MG63 (cell line): Measurements from ENCODE around the gene TNIP1. TPM values are rescaled to one million over a fixed set of nuclear protein-coding genes. Genes with fewer than 3 reads are reported as not detected.

Source experiments
- DNase-seq: peaks from one replicate; pipeline ENCODE4 v3.0.0-alpha.2; 2020
- H3K27me3 ChIP-seq: fragments of 250-450 bp; sonication (Bioruptor Pico); 2 replicates; pipeline ENCODE4 v1.5.1; 2020; ENCODE audit warnings: mild to moderate bottlenecking, moderate library complexity
- H3K36me3 ChIP-seq: fragments of 250-450 bp; sonication (Bioruptor Pico); 2 replicates; pipeline ENCODE4 v1.5.1; 2020; ENCODE audit warnings: mild to moderate bottlenecking, moderate library complexity
- H3K4me3 ChIP-seq: fragments of 250-450 bp; sonication (Bioruptor Pico); 2 replicates; pipeline ENCODE4 v1.5.1; 2020; ENCODE audit warnings: mild to moderate bottlenecking, moderate library complexity
- H3K9me3 ChIP-seq: fragments of 250-450 bp; sonication (Bioruptor Pico); 2 replicates; pipeline ENCODE4 v1.5.1; 2020; ENCODE audit warnings: mild to moderate bottlenecking, moderate library complexity
- total RNA-seq: library from RNA; depleted of rRNA; stranded (reverse); fragments of >200 nt; shearing (Covaris generic); gene quantifications from 2 replicates; pipeline ENCODE4 v1.2.3, GENCODE V29; 2014; ENCODE audit warnings: low replicate concordance; rRNA removed

Gene TNIP1
- 74.2 and 76.6 TPM in 2 replicates for total RNA-seq

- DNase-seq = peak; percentile 96
- H3K36me3 ChIP-seq = peaks cover 18% of the 10 kb centered on the region
- no peaks in the 10 kb centered on the region for H3K27me3 ChIP-seq
- H3K4me3 ChIP-seq = peak within 1 kb of the TSS; percentile 84
- no peaks in the 10 kb centered on the region for H3K9me3 ChIP-seq
These were observed at the start of gene TNIP1 for GRCh38 chr5:151080613-151081430. TNIP1 (minus strand) TSS chr5:151081034; CDS start chr5:151065095, 15,939 bp downstream.

- no peaks in the 10 kb centered on the region for H3K27me3 ChIP-seq
- no peaks in the 10 kb centered on the region for H3K9me3 ChIP-seq
- no peak overlapping the region for H3K4me3 ChIP-seq
- H3K36me3 ChIP-seq = peaks cover 95% of the 10 kb centered on the region
- DNase-seq = no peak
These were observed 49.5 kb upstream of the TNIP1 start for GRCh38 chr5:151130235-151130921.

GRCh38 chr5:151128817-151129216, 48.0 kb upstream of the TNIP1 start:
- H3K27me3 ChIP-seq = no peaks in the 10 kb centered on the region
- peaks cover 90% of the 10 kb centered on the region for H3K36me3 ChIP-seq
- no peak overlapping the region for H3K4me3 ChIP-seq
- DNase-seq = no peak
- no peaks in the 10 kb centered on the region for H3K9me3 ChIP-seq

- H3K9me3 ChIP-seq = no peaks in the 10 kb centered on the region
- no peaks in the 10 kb centered on the region for H3K27me3 ChIP-seq
- no peak overlapping the region for H3K4me3 ChIP-seq
- DNase-seq = no peak
- H3K36me3 ChIP-seq = peaks cover 90% of the 10 kb centered on the region
These were observed 47.1 kb upstream of the TNIP1 start for GRCh38 chr5:151127926-151128325.

GRCh38 chr5:151126199-151126645, 45.4 kb upstream of the TNIP1 start:
- Histone ChIP-seq H3K4me3 (no peak overlapping the region), H3K27me3 (no peaks in the 10 kb centered on the region), H3K36me3 (peaks cover 93% of the 10 kb centered on the region), H3K9me3 (no peaks in the 10 kb centered on the region)
- DNase-seq = peak; percentile 72

- no peak for DNase-seq
- H3K27me3 ChIP-seq = no peaks in the 10 kb centered on the region
- H3K36me3 ChIP-seq = peaks cover 93% of the 10 kb centered on the region
- no peak overlapping the region for H3K4me3 ChIP-seq
- no peaks in the 10 kb centered on the region for H3K9me3 ChIP-seq
These were observed 44.6 kb upstream of the TNIP1 start for GRCh38 chr5:151125421-151125820.

GRCh38 chr5:151123897-151124751, 43.3 kb upstream of the TNIP1 start:
- Histone ChIP-seq H3K9me3 (no peaks in the 10 kb centered on the region), H3K27me3 (no peaks in the 10 kb centered on the region), H3K36me3 (peaks cover 93% of the 10 kb centered on the region), H3K4me3 (no peak overlapping the region)
- DNase-seq = no peak

- H3K36me3 ChIP-seq = peaks cover 84% of the 10 kb centered on the region
- H3K9me3 ChIP-seq = no peaks in the 10 kb centered on the region
- no peak overlapping the region for H3K4me3 ChIP-seq
- no peak for DNase-seq
- no peaks in the 10 kb centered on the region for H3K27me3 ChIP-seq
These were observed 42.0 kb upstream of the TNIP1 start for GRCh38 chr5:151122828-151123227.

- no peak for DNase-seq
- Histone ChIP-seq H3K27me3 (no peaks in the 10 kb centered on the region), H3K9me3 (no peaks in the 10 kb centered on the region), H3K36me3 (peaks cover 82% of the 10 kb centered on the region), H3K4me3 (no peak overlapping the region)
These were observed 40.8 kb upstream of the TNIP1 start for GRCh38 chr5:151121665-151122064.

GRCh38 chr5:151121095-151121494, 40.3 kb upstream of the TNIP1 start:
- H3K9me3 ChIP-seq = no peaks in the 10 kb centered on the region
- H3K36me3 ChIP-seq = peaks cover 78% of the 10 kb centered on the region
- no peak for DNase-seq
- H3K4me3 ChIP-seq = no peak overlapping the region
- H3K27me3 ChIP-seq = no peaks in the 10 kb centered on the region

GRCh38 chr5:151118913-151119575, 38.2 kb upstream of the TNIP1 start:
- DNase-seq = no peak
- H3K9me3 ChIP-seq = no peaks in the 10 kb centered on the region
- H3K27me3 ChIP-seq = no peaks in the 10 kb centered on the region
- peaks cover 77% of the 10 kb centered on the region for H3K36me3 ChIP-seq
- H3K4me3 ChIP-seq = no peak overlapping the region

- peak; percentile 66 for DNase-seq
- H3K36me3 ChIP-seq = peaks cover 71% of the 10 kb centered on the region
- H3K9me3 ChIP-seq = no peaks in the 10 kb centered on the region
- no peak overlapping the region for H3K4me3 ChIP-seq
- no peaks in the 10 kb centered on the region for H3K27me3 ChIP-seq
These were observed 34.6 kb upstream of the TNIP1 start for GRCh38 chr5:151115272-151115905.

- no peak overlapping the region for H3K4me3 ChIP-seq
- H3K27me3 ChIP-seq = no peaks in the 10 kb centered on the region
- peaks cover 73% of the 10 kb centered on the region for H3K36me3 ChIP-seq
- no peak for DNase-seq
- no peaks in the 10 kb centered on the region for H3K9me3 ChIP-seq
These were observed 32.8 kb upstream of the TNIP1 start for GRCh38 chr5:151113651-151114050.

GRCh38 chr5:151110992-151111391, 30.2 kb upstream of the TNIP1 start:
- Histone ChIP-seq H3K27me3 (no peaks in the 10 kb centered on the region), H3K9me3 (no peaks in the 10 kb centered on the region), H3K4me3 (no peak overlapping the region), H3K36me3 (peaks cover 86% of the 10 kb centered on the region)
- no peak for DNase-seq

GRCh38 chr5:151110122-151110681, 29.4 kb upstream of the TNIP1 start:
- H3K9me3 ChIP-seq = no peaks in the 10 kb centered on the region
- no peaks in the 10 kb centered on the region for H3K27me3 ChIP-seq
- H3K36me3 ChIP-seq = peaks cover 87% of the 10 kb centered on the region
- DNase-seq = no peak
- no peak overlapping the region for H3K4me3 ChIP-seq

GRCh38 chr5:151108566-151108965, 27.7 kb upstream of the TNIP1 start:
- peaks cover 93% of the 10 kb centered on the region for H3K36me3 ChIP-seq
- H3K4me3 ChIP-seq = no peak overlapping the region
- H3K9me3 ChIP-seq = no peaks in the 10 kb centered on the region
- no peaks in the 10 kb centered on the region for H3K27me3 ChIP-seq
- DNase-seq = no peak
